A673 (cell line): ENCODE measurements around the gene FPGS. TPM values are rescaled to one million over a fixed set of nuclear protein-coding genes. Genes with fewer than 3 reads are reported as not detected.

Experiments used
- BruUV-seq: library from RNA; stranded (reverse); fragments of 400-500 nt; replicated peaks from 2 replicates; lab custom pipeline; 2021; lab: Mats Ljungman, UMichigan
- CTCF ChIA-PET: fragments of 300-600 bp; sonication (Branson Sonifier 250); formaldehyde crosslinking; loops from one replicate; lab custom pipeline; 2022; ENCODE audit warnings: antibody characterized with exemption; lab: Charles Lee
- POLR2A ChIA-PET: fragments of 300-600 bp; sonication (Branson Sonifier 250); formaldehyde crosslinking; loops from one replicate; lab custom pipeline; 2022; ENCODE audit warnings: antibody characterized with exemption; ENCODE audit not compliant: low non-redundant PET; lab: Charles Lee
- DNase-seq: peaks from one replicate; pipeline ENCODE4 v3.0.0-alpha.2; 2015; ENCODE audit warnings: low spot score
- H3K27ac ChIP-seq: fragments of 200-600 bp; sonication (generic); 2 replicates; pipeline ENCODE4 v1.5.1; 2016; ENCODE audit warnings: mixed run types, low read depth, mild to moderate bottlenecking, mixed read lengths, antibody characterized with exemption, low read length; ENCODE audit not compliant: poor library complexity, severe bottlenecking
- H3K27me3 ChIP-seq: fragments of 200-600 bp; sonication (generic); replicated peaks from 2 replicates; pipeline ENCODE4 v1.6.1; 2017; ENCODE audit warnings: mixed run types, low read depth, mild to moderate bottlenecking, mixed read lengths, antibody characterized with exemption, low read length; ENCODE audit not compliant: insufficient read depth, poor library complexity
- H3K36me3 ChIP-seq: fragments of 200-600 bp; sonication (generic); 2 replicates; pipeline ENCODE4 v1.6.1; 2016; ENCODE audit warnings: mixed run types, mild to moderate bottlenecking, mixed read lengths, antibody characterized with exemption, low read length; ENCODE audit not compliant: insufficient read depth, poor library complexity, severe bottlenecking
- H3K4me1 ChIP-seq: fragments of 200-600 bp; sonication (generic); 2 replicates; pipeline ENCODE4 v1.6.1; 2017; ENCODE audit warnings: mixed run types, mild to moderate bottlenecking, mixed read lengths, antibody characterized with exemption, low read length; ENCODE audit not compliant: insufficient read depth, poor library complexity, severe bottlenecking
- H3K4me3 ChIP-seq: fragments of 200-600 bp; sonication (generic); 2 replicates; pipeline ENCODE4 v1.5.1; 2016; ENCODE audit warnings: low read depth, mixed run types, mild to moderate bottlenecking, mixed read lengths, low read length; ENCODE audit not compliant: poor library complexity, severe bottlenecking
- H3K9me3 ChIP-seq: fragments of 200-600 bp; sonication (generic); 2 replicates; pipeline ENCODE4 v1.6.1; 2016; ENCODE audit warnings: mixed run types, low read depth, mild to moderate bottlenecking, mixed read lengths, antibody characterized with exemption, low read length; ENCODE audit not compliant: poor library complexity, severe bottlenecking
- EZH2 ChIP-seq: fragments of 200-600 bp; sonication (generic); IDR thresholded peaks from 2 replicates; pipeline ENCODE4 v1.6.1; 2017; ENCODE audit warnings: borderline replicate concordance, low read depth, mild to moderate bottlenecking, mixed read lengths, antibody characterized with exemption, low read length; ENCODE audit not compliant: poor library complexity, severe bottlenecking
- intact Hi-C: fragments of 100-400 bp; cut with micrococcal nuclease; formaldehyde crosslinking; loops from one replicate; pipeline ENCODE4 v1.10.0; 2022; ENCODE audit not compliant: unreplicated experiment
- total RNA-seq: library from RNA; stranded (reverse); gene quantifications from 2 replicates; pipeline ENCODE4 v1.2.3, GENCODE V29; 2021
- TF ChIP-seq, protein P1 (sequence below): fragments of 300-800, 200-600 bp; sonication (generic); conservative IDR thresholded peaks from 2 replicates; pipeline ENCODE4 v1.5.1; 2017; ENCODE audit warnings: low read depth, mild to moderate bottlenecking, antibody characterized with exemption, low read length, moderate library complexity, mixed read lengths

Gene FPGS
- total RNA-seq, 1 experiment from 2014 or later: 74.9 TPM

DNA sequence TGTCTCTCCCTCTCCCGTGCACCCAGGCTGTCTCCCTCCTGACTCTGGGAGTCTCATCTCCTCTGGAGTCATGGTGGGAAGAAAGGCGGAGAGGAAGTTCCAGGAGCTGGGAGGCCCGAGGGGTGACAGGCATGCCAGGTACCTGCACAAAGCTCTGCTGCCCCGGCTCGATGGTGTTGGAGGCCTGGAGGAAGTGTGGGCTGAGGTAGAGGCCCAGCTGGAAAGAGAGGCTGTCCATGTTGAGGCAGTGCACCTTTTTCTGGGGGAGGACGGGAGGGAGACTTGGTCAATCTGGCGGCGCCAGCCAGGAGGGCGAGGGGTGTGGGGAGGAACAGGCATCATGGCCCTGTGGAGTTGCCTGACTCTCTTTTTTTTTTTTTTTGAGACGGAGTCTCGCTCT lies 15.9 kb downstream of the FPGS start:
- Histone ChIP-seq H3K4me3 (no peak overlapping the region), H3K4me1 (no peaks in the 10 kb centered on the region), H3K9me3 (no peaks in the 10 kb centered on the region), H3K27ac (no peak overlapping the region), H3K27me3 (no peaks in the 10 kb centered on the region), H3K36me3 (peaks cover 17% of the 10 kb centered on the region)
- intact Hi-C loops: no loop called here
- BruUV-seq: no TSS peak
- ChIA-PET POLR2A (no interaction called here), CTCF (interaction anchor here (0.6 kb wide), 1 partner anchor 84 kb away, joined by 3 read pairs; the partner anchor contains the start of gene TOR2A)
- TF ChIP-seq, protein P1, sequence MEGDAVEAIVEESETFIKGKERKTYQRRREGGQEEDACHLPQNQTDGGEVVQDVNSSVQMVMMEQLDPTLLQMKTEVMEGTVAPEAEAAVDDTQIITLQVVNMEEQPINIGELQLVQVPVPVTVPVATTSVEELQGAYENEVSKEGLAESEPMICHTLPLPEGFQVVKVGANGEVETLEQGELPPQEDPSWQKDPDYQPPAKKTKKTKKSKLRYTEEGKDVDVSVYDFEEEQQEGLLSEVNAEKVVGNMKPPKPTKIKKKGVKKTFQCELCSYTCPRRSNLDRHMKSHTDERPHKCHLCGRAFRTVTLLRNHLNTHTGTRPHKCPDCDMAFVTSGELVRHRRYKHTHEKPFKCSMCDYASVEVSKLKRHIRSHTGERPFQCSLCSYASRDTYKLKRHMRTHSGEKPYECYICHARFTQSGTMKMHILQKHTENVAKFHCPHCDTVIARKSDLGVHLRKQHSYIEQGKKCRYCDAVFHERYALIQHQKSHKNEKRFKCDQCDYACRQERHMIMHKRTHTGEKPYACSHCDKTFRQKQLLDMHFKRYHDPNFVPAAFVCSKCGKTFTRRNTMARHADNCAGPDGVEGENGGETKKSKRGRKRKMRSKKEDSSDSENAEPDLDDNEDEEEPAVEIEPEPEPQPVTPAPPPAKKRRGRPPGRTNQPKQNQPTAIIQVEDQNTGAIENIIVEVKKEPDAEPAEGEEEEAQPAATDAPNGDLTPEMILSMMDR: no peak
- no peak for TF ChIP-seq EZH2
- DNase-seq: no peak

- ChIA-PET CTCF (no interaction called here), POLR2A (interaction anchor here (0.6 kb wide), 1 partner anchor 598 kb away, joined by 12 read pairs; no protein-coding TSS in a partner anchor)
- no peaks in the 10 kb centered on the region for H3K4me1 ChIP-seq
- intact Hi-C loops: no loop called here
- no TSS peak for BruUV-seq
- peaks cover 5% of the 10 kb centered on the region for H3K36me3 ChIP-seq
- no peaks in the 10 kb centered on the region for H3K9me3 ChIP-seq
- no peak overlapping the region for H3K27ac ChIP-seq
- H3K4me3 ChIP-seq: no peak overlapping the region
- DNase-seq: no peak
- no peaks in the 10 kb centered on the region for H3K27me3 ChIP-seq
- no peak for TF ChIP-seq EZH2
- TF ChIP-seq, protein P1: no peak
Observed at GRCh38 chr9:127822108-127822507, 19.4 kb downstream of the FPGS start.

DNA sequence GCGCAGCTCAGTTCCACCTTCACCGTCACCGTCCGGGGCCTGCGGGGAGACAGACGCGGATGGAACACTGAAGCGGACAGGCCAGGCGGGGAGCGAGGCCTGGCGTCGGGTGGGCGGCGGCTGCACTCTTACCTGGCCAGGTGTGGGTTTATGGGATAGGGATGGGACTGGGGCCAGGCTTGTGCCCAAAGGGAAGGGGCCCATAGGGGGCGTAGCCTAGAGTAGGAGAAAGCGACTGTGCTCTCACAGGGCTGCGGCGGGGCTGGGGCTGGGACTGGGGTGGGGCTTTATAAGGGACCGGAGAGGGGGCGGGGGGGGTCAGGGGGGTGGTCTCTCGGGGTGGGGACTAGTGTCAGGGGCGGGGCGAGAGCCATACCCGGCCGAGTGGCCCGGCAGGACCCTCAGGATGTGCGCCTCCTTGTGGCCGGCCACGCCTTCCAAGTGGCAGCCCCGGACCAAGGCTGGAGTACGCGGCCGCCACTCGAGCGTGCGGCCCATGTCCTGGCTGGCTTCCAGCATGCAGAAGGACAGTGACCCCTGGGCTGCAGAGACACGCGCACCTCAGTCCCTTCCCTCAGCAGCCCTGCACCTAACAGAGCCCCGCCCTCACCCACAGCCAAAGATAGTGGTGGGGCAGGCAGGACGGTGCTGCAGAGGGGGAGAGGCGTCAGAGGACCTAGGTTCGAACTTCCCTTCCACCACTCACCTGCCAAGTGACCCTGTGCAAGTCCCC lies 22.8 kb downstream of the FPGS start:
- Histone ChIP-seq H3K4me1 (no peaks in the 10 kb centered on the region), H3K27ac (no peak overlapping the region), H3K4me3 (no peak overlapping the region), H3K36me3 (peaks cover 5% of the 10 kb centered on the region), H3K27me3 (no peaks in the 10 kb centered on the region), H3K9me3 (no peaks in the 10 kb centered on the region)
- TF ChIP-seq EZH2: no peak
- TF ChIP-seq, protein P1: peak; percentile 50
- intact Hi-C loops: no loop called here
- no peak for DNase-seq
- no TSS peak for BruUV-seq
- ChIA-PET POLR2A (no interaction called here), CTCF (no interaction called here)
